Subcutaneous abdominal adipose tissue (tissue), 5 donors: ENCODE data around the gene ARNT2.
"Not testable (repeated sequence)": the region's sequence is repeated elsewhere in the genome, so short reads cannot be mapped to it uniquely, and the experiment has no call there.

Experiments
- H3K27ac ChIP-seq: one replicate; pipeline ENCODE4 v1.7.0; 2013; ENCODE audit warnings: low read depth, mild to moderate bottlenecking, inconsistent platforms, low read length, moderate library complexity
- H3K27me3 ChIP-seq, 5 donors: one replicate each; pipeline ENCODE4 v1.7.0; 2013; ENCODE audit warnings: low read length in 5 of 5, inconsistent platforms in 1 of 5; ENCODE audit not compliant: control insufficient read depth in 5 of 5, insufficient read depth in 4 of 5
- H3K36me3 ChIP-seq, 5 donors: one replicate each; pipeline ENCODE4 v1.7.0; 2013; ENCODE audit warnings: low read length in 5 of 5; ENCODE audit not compliant: control insufficient read depth in 5 of 5, insufficient read depth in 5 of 5
- H3K4me1 ChIP-seq, 5 donors: one replicate each; pipeline ENCODE4 v1.7.0; 2013; ENCODE audit warnings: low read length in 5 of 5, mild to moderate bottlenecking in 3 of 5, moderate library complexity in 1 of 5; ENCODE audit not compliant: control insufficient read depth in 5 of 5, insufficient read depth in 5 of 5
- H3K4me3 ChIP-seq, 5 donors: one replicate each; pipeline ENCODE4 v1.7.0; 2013; ENCODE audit warnings: low read length in 5 of 5, low read depth in 1 of 5
- H3K9ac ChIP-seq, 5 donors: one replicate each; pipeline ENCODE4 v1.7.0; 2013; ENCODE audit warnings: low read length in 5 of 5, mild to moderate bottlenecking in 4 of 5, moderate library complexity in 3 of 5
- H3K9me3 ChIP-seq, 5 donors: one replicate each; pipeline ENCODE4 v1.7.0; 2013; ENCODE audit warnings: low read length in 5 of 5; ENCODE audit not compliant: control insufficient read depth in 5 of 5
- donor health status: healthy.
- donor health status: healthy.
- donor health status: healthy.
- donor health status: healthy.
- donor health status: healthy.

Gene ARNT2

DNA sequence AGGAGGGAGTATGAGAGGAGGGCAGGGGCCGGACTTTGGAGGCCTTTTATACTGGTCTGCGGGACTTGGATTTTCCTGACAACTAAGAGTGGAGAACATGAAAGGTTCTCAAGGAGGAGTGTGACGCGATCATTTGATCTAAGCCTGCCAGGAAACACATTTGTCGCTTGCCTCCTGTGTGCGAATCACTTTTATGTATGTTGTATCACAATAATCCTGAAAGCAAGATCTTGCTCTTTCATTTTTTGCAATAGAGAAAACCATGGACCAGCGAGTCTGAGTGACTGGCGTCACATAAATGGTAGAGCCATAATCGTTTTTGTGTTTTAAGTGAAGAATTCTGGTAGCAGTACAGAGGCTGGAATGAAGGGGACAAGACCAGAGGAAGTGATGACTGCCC, 100.7 kb downstream of the ARNT2 start:
- Histone ChIP-seq H3K9ac (no peak overlapping the region), H3K27ac (no peak overlapping the region), H3K27me3 (no peaks in the 10 kb centered on the region), H3K36me3 (no peaks in the 10 kb centered on the region), H3K9me3 (peaks cover 0 to 13% (median 10%) of the 10 kb centered on the region in 5 donors), H3K4me1 (peaks cover 3 to 35% (median 31%) of the 10 kb centered on the region in 5 donors), H3K4me3 (peak overlapping the region in 1 of 5 donors; percentile 19)

GRCh38 chr15:80506286-80506893, 102.2 kb downstream of the ARNT2 start:
- Histone ChIP-seq H3K9ac (no peak overlapping the region), H3K36me3 (no peaks in the 10 kb centered on the region), H3K4me3 (no peak overlapping the region), H3K27me3 (no peaks in the 10 kb centered on the region), H3K9me3 (peaks cover 0 to 13% (median 10%) of the 10 kb centered on the region in 5 donors), H3K27ac (no peak overlapping the region), H3K4me1 (peaks cover 3 to 35% (median 31%) of the 10 kb centered on the region in 5 donors)

- H3K9me3 ChIP-seq: peaks cover 0 to 13% (median 10%) of the 10 kb centered on the region in 5 donors
- no peaks in the 10 kb centered on the region for H3K36me3 ChIP-seq
- H3K4me3 ChIP-seq: peak overlapping the region in 1 of 5 donors; percentile 7
- H3K9ac ChIP-seq: no peak overlapping the region
- no peaks in the 10 kb centered on the region for H3K27me3 ChIP-seq
- no peak overlapping the region for H3K27ac ChIP-seq
- H3K4me1 ChIP-seq: peaks cover 3 to 33% (median 29%) of the 10 kb centered on the region in 5 donors
These were observed 102.9 kb downstream of the ARNT2 start for GRCh38 chr15:80507131-80507530.

DNA sequence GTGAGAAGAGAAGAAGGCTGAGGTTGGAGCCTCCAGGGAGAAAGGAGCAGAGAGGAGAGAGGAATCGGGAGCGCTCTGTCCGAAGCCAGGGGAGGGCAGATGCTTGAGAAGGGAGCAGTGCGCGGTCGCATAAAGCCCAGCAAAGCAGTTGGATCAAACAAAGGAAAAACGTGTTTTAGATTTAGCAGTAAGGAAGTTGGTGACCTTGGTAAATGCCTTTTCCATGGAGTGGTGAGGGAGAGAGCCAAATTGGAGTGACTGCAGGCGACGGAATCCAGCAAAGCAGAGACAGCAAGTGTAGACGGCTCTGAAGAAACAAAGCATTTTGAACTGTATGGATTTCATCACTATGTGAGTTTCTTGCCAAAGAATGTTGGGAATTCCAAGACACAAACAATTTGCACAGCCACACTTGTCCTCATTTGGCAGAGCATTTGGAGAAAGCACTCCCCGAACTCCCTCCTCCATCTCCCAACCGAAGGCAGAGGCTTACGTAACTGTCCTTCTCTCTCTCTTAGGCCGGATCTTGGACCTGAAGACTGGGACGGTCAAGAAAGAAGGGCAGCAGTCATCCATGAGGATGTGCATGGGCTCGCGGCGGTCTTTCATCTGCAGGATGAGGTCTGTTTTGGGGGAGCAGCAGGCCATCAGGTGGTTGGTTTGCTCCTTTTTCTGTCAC, 103.6 kb downstream of the ARNT2 start:
- Histone ChIP-seq H3K9me3 (peaks cover 0 to 13% (median 10%) of the 10 kb centered on the region in 5 donors), H3K27me3 (no peaks in the 10 kb centered on the region), H3K4me1 (peaks cover 3 to 31% (median 22%) of the 10 kb centered on the region in 5 donors), H3K36me3 (no peaks in the 10 kb centered on the region), H3K4me3 (no peak overlapping the region), H3K9ac (no peak overlapping the region), H3K27ac (no peak overlapping the region)

DNA sequence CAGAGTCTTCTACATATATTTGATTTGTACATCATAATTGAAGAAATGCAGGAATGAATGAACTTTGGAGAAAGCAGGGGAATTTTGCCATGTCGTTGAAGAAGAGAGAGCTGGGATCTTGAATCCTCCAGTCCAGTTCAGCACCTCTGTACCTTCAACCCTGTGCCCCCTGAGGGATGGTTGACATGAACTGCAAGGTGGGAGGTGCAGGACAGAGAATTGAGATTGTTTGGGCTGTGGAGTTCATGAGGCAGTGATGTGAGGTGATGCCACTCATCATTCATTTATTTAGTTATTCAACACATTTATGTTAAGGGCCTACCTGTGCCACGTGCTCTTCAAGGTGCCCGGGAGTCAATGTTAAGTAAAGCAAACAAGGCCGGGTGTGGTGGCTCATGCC, 104.6 kb downstream of the ARNT2 start:
- Histone ChIP-seq H3K9ac (no peak overlapping the region), H3K36me3 (no peaks in the 10 kb centered on the region), H3K4me3 (no peak overlapping the region), H3K27me3 (no peaks in the 10 kb centered on the region), H3K27ac (no peak overlapping the region), H3K4me1 (peaks cover 3 to 23% (median 15%) of the 10 kb centered on the region in 5 donors), H3K9me3 (peaks cover 0 to 13% (median 10%) of the 10 kb centered on the region in 5 donors)

DNA sequence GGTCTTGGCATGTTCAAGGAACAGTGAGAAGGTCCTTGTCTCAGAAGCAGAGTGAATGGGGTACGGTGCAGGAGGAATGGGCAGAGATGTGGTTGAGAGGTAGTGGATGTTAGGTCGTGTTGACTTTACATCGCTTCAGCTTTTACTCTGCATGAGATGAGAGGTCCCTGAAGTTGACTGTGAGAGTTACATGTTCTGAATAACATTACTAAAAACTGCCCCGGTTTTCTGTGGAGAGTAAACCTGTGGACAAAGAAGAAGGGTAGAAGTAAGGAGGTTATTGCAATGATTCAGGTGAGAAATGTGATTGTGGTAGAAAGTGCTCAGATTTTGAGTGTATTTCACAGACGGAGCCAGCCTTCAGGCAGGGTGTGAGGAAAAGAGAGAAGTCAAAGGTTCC, 105.6 kb downstream of the ARNT2 start:
- H3K9ac ChIP-seq: no peak overlapping the region
- H3K4me3 ChIP-seq: no peak overlapping the region
- no peaks in the 10 kb centered on the region for H3K36me3 ChIP-seq
- H3K4me1 ChIP-seq: peaks cover 3 to 23% (median 15%) of the 10 kb centered on the region in 5 donors
- H3K27ac ChIP-seq: no peak overlapping the region
- peaks cover 0 to 9% (median 5%) of the 10 kb centered on the region in 5 donors for H3K9me3 ChIP-seq
- H3K27me3 ChIP-seq: no peaks in the 10 kb centered on the region

- not testable (repeated sequence) for H3K27ac ChIP-seq, H3K9me3 ChIP-seq, H3K9ac ChIP-seq, H3K4me3 ChIP-seq, H3K27me3 ChIP-seq, H3K36me3 ChIP-seq
- H3K4me1 ChIP-seq: peaks cover 3 to 23% (median 14%) of the 10 kb centered on the region in 5 donors
These were observed 106.8 kb downstream of the ARNT2 start for GRCh38 chr15:80510985-80511384.

DNA sequence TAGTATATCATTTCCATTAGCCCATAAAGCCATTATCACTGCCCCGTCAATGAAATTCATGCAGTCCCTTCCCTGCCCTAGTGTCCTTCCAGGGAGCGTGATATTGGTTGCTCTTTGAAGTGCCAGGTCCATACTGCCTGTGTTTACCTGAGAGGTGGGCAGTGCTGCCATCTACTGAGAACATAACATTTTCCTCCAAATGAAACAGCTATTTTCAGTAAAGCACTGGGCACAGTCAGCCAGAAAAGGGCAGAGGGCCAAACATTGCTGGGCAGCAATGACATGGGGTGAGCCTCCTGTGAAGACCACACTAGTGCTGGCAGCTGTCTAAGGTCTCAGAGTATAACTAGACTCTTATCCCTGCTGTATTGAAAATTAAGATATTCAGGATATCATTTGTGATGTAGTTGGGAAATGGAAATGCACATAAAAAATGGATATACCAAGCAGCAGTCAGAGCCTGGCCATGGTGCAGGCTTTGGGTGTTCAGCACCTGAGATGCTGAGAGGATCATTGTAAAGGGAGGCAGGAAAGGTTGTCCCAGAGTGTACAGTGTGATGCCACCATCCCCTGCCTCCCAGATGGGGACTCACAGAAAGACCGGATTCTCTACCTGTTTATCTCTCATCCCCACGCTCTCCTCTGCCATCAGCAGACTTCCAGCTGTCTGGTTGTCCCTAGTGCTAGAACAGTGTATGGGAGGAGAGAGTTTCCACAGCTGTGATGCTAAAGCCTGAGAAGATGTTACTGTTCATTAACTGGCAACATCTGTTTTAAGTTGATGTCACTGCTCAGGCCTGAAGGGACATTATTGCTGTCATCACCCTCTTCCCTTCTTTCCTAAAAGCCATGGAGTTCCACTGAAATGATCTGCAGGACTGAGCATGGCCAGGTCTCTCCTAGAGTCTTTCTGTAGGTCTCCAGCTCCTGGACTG, 108.8 kb downstream of the ARNT2 start:
- H3K36me3 ChIP-seq: no peaks in the 10 kb centered on the region

DNA sequence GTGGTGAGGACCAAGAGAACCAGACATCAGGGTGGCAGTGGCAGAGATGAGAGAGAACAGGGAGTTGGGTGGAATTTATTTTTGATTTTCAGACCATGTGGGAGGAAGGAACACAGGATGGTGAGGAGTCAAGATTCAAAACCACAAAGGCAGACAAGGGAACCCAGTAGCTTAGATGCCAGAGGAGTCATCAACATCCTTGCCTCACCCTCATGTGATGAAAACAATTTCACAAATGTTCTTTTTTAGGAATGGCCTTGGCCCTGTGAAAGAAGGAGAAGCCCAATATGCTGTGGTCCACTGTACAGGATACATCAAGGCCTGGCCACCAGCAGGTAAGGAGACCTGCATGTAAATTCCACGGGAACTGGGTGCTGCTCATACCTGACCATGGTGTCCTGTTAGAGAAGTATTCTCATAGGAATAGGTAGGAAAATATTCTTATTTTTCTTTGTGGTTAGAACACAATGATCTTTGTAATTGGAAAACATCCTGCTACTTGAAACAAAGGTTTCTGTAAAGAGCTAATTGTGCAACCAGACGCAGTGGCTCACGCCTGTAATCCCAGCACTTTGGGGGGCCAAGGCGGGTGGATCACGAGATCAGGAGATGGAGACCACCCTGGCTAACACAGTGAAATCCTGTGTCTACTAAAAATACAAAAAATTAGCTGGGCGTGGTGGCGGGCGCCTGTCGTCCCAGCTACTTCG, 110.0 kb downstream of the ARNT2 start:
- Histone ChIP-seq H3K9me3 (peaks cover 0 to 4% (median 3%) of the 10 kb centered on the region in 5 donors), H3K4me3 (no peak overlapping the region), H3K4me1 (peaks cover 0 to 7% (median 0%) of the 10 kb centered on the region in 5 donors), H3K9ac (no peak overlapping the region), H3K27me3 (no peaks in the 10 kb centered on the region), H3K36me3 (no peaks in the 10 kb centered on the region), H3K27ac (no peak overlapping the region)

More for the DNA sequence above, 108.8 kb downstream of the ARNT2 start:
- Histone ChIP-seq H3K9me3 (peaks cover 0 to 4% (median 0%) of the 10 kb centered on the region in 5 donors), H3K27me3 (no peaks in the 10 kb centered on the region), H3K4me3 (no peak overlapping the region), H3K9ac (no peak overlapping the region), H3K27ac (no peak overlapping the region), H3K4me1 (peaks cover 0 to 11% (median 5%) of the 10 kb centered on the region in 5 donors)
